ENCODE measurements around the gene ADAM8.

Gene ADAM8

GRCh38 chr10:133218891-133219290, 57.8 kb downstream of the ADAM8 start:
- no peak for TF ChIP-seq CTCF (IDR thresholded peaks at IDR 0.05; ENCODE audit: low read depth, low read length)
- no peak for DNase-seq (ENCODE audit: low read depth in 2 of 2)
- no peak overlapping the region for H3K4me3 ChIP-seq (replicated peaks in 1 of 2; ENCODE audit: low read depth in 2 of 2, low read length in 2 of 2)

- TF ChIP-seq CTCF (IDR thresholded peaks at IDR 0.05; ENCODE audit: low read depth, low read length) = no peak
- H3K4me3 ChIP-seq (replicated peaks in 1 of 2; ENCODE audit: low read depth in 2 of 2, low read length in 2 of 2) = no peak overlapping the region
- DNase-seq (ENCODE audit: low read depth in 2 of 2) = no peak
Measured at GRCh38 chr10:133217800-133218589, 58.7 kb downstream of the ADAM8 start.

GRCh38 chr10:133216776-133217175, 59.9 kb downstream of the ADAM8 start:
- no peak for TF ChIP-seq CTCF (IDR thresholded peaks at IDR 0.05; ENCODE audit: low read depth, low read length)
- no peak for DNase-seq (ENCODE audit: low read depth in 2 of 2)

GRCh38 chr10:133215586-133215985, 61.1 kb downstream of the ADAM8 start:
- TF ChIP-seq CTCF (IDR thresholded peaks at IDR 0.05; ENCODE audit: low read depth, low read length) = no peak
- no peak for DNase-seq (ENCODE audit: low read depth in 2 of 2)
- no peak overlapping the region for H3K4me3 ChIP-seq (replicated peaks in 1 of 2; ENCODE audit: low read depth in 2 of 2, low read length in 2 of 2)

More at GRCh38 chr10:133216776-133217175, 59.9 kb downstream of the ADAM8 start:
- no peak overlapping the region for H3K4me3 ChIP-seq (replicated peaks in 1 of 2; ENCODE audit: low read depth in 2 of 2, low read length in 2 of 2)

- TF ChIP-seq CTCF (IDR thresholded peaks at IDR 0.05; ENCODE audit: low read depth, low read length) = no peak
- DNase-seq (ENCODE audit: low read depth in 2 of 2) = no peak
- H3K4me3 ChIP-seq (replicated peaks in 1 of 2; ENCODE audit: low read depth in 2 of 2, low read length in 2 of 2) = no peak overlapping the region
Measured at GRCh38 chr10:133214468-133215410, 61.9 kb downstream of the ADAM8 start.

GRCh38 chr10:133213641-133214467, 62.8 kb downstream of the ADAM8 start:
- no peak for DNase-seq (ENCODE audit: low read depth in 2 of 2)
- H3K4me3 ChIP-seq (replicated peaks in 1 of 2; ENCODE audit: low read depth in 2 of 2, low read length in 2 of 2) = no peak overlapping the region
- no peak for TF ChIP-seq CTCF (IDR thresholded peaks at IDR 0.05; ENCODE audit: low read depth, low read length)
